ENCODE results near the gene HDAC1. TPM values are rescaled to one million over a fixed set of nuclear protein-coding genes. Genes with fewer than 3 reads are reported as not detected.
A peak's percentile ranks its signal among the peaks of the same experiment; 100 is the strongest.

Gene HDAC1
- total RNA-seq, 4 donors from 2014 or later: 49.5 to 60.5 (median 59.5) TPM

DNA sequence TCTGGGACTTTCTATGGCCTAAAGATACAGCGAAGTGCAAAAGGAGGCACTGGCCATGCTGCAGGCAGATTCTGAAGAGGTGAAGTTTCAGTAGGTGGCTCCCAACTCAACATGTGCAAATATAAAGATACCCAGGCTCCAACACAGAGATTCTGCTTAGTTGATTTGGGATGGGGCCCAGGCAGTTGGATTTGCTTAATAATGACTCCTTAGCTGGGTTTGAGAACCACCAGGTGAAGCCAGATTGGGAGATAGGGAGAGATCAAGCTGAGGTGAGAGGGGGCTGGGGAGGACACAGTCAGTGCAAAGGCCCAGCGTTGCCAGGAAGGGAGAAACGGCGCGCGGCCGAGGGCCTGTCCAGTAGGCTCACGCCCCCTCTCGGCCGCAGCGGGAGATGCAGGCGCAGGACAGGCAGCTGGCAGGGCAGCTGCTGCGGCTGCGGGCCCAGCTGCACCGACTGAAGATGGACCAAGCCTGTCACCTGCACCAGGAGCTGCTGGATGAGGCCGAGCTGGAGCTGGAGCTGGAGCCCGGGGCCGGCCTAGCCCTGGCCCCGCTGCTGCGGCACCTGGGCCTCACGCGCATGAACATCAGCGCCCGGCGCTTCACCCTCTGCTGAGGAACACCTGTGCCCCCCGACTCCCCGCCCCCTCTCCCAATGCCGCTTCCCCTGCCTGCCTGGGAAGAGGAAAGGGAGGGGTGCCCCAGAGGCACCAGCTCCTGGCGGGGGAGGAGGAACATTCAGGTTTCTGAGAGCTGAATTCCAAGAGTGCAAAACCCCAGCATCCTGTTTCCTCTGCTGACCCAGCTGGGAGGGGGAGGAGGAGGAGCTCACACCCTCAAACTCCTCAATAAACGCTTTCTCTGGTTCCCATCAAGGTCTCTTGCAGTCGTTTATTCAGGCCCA is 43.6 kb upstream of the HDAC1 start:
- no peak overlapping the region for H3K4me3 ChIP-seq

DNA sequence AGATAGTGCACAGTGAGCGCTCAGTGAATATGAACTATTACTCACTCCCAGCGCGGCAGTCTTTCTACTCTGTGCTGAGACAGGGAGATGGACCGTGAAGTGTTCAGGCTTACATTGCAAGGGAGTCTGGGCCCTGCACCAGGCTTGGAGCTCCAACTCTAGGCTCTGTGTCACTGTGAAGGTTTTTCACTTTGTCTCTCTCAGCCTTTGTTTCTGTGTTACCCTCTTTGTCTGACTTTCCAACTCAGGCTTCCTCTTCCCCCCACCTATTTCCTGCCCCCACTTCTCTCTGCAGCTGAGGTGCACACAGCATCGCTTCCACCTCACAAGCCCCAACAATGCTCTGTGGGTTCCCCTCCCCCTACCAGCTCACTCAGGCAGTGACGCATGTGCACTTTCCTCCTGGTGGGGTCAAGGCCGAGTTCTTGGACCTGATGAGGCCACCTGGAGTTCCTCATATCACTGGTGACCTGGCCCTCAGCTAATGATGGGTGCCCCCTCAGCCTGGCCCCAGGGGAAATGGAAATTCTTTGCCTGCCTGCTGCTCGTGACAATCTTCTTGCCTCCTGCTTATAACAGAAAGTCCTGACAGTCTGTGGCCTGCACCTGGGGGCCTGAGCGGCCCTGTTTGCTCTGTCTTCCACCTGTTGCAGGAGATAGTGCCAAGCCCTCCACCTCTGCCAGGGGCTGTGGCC is 41.9 kb upstream of the HDAC1 start:
- WGBS, 2 donors (ENCODE audit: low coverage in 1 of 2): 72 to 81% methylated on average over 3 to 8 of the region's 9 CpGs
- Histone ChIP-seq H3K4me3 (no peak overlapping the region), H3K9me3 (no peaks in the 10 kb centered on the region), H3K27me3 (peaks cover 8% of the 10 kb centered on the region), H3K27ac (peak overlapping the region in 3 of 4 donors; percentile 63 to 74 (median 71)), H3K36me3 (no peaks in the 10 kb centered on the region), H3K4me1 (peaks cover 0 to 38% (median 16%) of the 10 kb centered on the region in 3 donors)
- TF ChIP-seq POLR2AphosphoS5 (IDR thresholded peaks at IDR 0.05) (no peak), EP300 (IDR thresholded peaks at IDR 0.05) (no peak), POLR2A (IDR thresholded peaks at IDR 0.05) (no peak)
- TF ChIP-seq, protein P1, sequence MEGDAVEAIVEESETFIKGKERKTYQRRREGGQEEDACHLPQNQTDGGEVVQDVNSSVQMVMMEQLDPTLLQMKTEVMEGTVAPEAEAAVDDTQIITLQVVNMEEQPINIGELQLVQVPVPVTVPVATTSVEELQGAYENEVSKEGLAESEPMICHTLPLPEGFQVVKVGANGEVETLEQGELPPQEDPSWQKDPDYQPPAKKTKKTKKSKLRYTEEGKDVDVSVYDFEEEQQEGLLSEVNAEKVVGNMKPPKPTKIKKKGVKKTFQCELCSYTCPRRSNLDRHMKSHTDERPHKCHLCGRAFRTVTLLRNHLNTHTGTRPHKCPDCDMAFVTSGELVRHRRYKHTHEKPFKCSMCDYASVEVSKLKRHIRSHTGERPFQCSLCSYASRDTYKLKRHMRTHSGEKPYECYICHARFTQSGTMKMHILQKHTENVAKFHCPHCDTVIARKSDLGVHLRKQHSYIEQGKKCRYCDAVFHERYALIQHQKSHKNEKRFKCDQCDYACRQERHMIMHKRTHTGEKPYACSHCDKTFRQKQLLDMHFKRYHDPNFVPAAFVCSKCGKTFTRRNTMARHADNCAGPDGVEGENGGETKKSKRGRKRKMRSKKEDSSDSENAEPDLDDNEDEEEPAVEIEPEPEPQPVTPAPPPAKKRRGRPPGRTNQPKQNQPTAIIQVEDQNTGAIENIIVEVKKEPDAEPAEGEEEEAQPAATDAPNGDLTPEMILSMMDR (IDR thresholded peaks at IDR 0.05): no peak
- ATAC-seq: peak; percentile 48

More for the DNA sequence above, 43.6 kb upstream of the HDAC1 start:
- ATAC-seq: peak; percentile 66
- TF ChIP-seq, protein P1 (IDR thresholded peaks at IDR 0.05): peak in 3 of 4 experiments; percentile 55 to 91 (median 73)
- TF ChIP-seq EP300 (IDR thresholded peaks at IDR 0.05) (no peak), POLR2A (IDR thresholded peaks at IDR 0.05) (no peak), POLR2AphosphoS5 (IDR thresholded peaks at IDR 0.05) (no peak)
- Histone ChIP-seq H3K27ac (peak overlapping the region in 3 of 4 donors; percentile 39 to 79 (median 74)), H3K36me3 (no peaks in the 10 kb centered on the region), H3K4me1 (peaks cover 0 to 38% (median 16%) of the 10 kb centered on the region in 3 donors), H3K9me3 (no peaks in the 10 kb centered on the region), H3K27me3 (peaks cover 8% of the 10 kb centered on the region)
- WGBS, 2 donors (ENCODE audit: low coverage in 1 of 2): 9 to 31% methylated on average over 4 to 12 of the region's 31 CpGs

DNA sequence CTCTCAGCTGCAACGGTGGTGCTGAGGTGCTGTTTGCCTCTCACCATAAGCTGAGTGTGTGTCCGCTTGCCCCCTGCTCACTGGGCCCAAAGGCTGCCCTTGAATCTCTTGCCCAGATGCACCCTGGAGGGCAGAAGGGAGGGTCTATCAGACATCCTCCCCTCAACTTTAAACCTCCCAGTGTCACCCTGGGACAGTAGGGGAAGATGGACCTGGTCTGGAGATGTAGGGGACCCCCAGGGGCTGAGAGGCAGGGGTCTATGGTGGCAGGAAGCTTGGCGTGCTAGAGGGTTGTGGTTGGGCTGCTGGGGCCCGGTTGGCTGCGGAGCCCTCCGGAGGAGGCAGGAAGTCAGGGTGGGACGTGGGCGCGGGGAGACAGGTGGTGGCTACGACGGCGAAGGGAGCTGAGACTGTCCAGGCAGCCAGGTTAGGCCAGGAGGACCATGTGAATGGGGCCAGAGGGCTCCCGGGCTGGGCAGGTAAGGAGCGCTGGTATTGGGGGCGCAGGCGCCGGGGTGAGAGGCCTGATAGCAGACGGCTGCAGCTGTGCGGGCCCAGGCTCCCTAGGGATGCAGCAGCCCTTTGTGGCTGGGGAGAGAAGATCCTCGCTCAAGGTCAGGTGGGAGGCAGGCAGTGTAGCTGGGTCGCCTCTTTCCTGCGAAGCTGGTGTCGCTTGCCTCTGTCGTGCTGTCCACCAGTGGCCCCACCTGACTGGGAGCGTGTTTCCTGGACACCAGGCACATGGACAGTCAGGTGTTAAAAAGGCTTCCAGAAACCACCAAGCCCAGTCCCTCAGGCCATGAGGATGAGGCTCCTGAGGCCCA is 40.8 kb upstream of the HDAC1 start, which contains the start of gene LCK:
LCK (plus strand) TSS at position 373 of the 824 bp plus-strand sequence. CDS start 23,065 bp downstream, outside the sequence.
- peaks cover 0 to 35% (median 16%) of the 10 kb centered on the region in 3 donors for H3K4me1 ChIP-seq
- TF ChIP-seq POLR2AphosphoS5 (IDR thresholded peaks at IDR 0.05): no peak
- TF ChIP-seq, protein P1 (IDR thresholded peaks at IDR 0.05): no peak
- no peak for TF ChIP-seq EP300 (IDR thresholded peaks at IDR 0.05)
- TF ChIP-seq POLR2A (IDR thresholded peaks at IDR 0.05): no peak
- H3K36me3 ChIP-seq: no peaks in the 10 kb centered on the region
- no peaks in the 10 kb centered on the region for H3K9me3 ChIP-seq
- 61% methylated on average over 8 of the region's 25 CpGs; no CpG with 5 or more reads in 1 of the 2 donors for WGBS, 2 donors (ENCODE audit: low coverage in 1 of 2)
- peaks cover 8% of the 10 kb centered on the region for H3K27me3 ChIP-seq
- no peak for ATAC-seq
- H3K27ac ChIP-seq: peak within 1 kb of the TSS in 3 of 4 donors; percentile 61 to 71 (median 63)
- peak within 1 kb of the TSS in 1 of 2 donors; percentile 23 for H3K4me3 ChIP-seq

DNA sequence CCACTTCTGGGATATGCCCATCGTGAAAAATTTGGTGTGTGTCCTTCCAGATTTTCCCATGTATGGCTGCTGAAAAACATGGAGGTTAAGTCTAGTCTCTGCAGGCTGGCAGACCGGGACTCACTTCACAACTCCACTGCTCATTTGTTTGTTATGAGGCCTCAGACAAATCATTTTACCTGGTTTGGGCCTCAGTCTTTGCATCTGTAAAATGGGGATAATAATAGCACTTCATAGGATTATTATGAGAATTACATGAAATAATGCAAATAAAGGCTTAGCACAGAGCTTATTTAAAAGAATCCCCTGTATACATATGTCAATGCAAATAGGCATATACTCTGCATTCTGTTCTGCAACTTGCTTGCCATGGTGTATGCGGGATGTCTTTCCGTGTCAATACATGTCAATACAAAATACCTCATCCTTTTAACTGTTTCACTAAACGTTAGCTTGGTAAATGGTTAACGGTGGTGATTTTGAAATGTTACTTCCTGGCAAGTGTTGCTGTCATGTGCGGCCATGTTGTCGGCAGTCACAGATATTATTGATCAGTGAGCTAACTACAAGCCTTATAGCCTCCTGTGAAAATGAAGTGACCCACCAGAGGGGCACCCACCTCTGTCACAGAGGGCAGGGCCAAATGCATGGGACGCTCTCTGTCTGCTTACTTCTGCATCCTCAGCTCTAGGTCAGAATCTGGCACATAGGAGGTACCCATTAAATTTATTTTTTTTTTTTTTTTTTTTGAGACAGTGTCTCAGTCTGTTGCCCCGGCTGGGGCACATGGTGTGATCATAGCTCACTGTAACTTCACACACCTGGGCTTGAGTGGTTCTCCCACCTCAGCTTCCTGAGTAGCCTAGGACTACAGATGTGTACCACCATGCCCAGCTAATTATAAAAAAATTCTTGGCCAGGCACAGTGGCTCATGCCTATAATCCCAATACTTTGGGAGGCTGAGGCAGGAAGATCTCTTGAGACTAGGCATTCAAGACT is 36.5 kb upstream of the HDAC1 start:
- no peaks in the 10 kb centered on the region for H3K9me3 ChIP-seq
- 84 to 86% methylated on average over 9 to 10 of the region's 10 CpGs for WGBS, 2 donors (ENCODE audit: low coverage in 1 of 2)
- H3K36me3 ChIP-seq: no peaks in the 10 kb centered on the region
- ATAC-seq: no peak
- TF ChIP-seq POLR2A (IDR thresholded peaks at IDR 0.05): no peak
- TF ChIP-seq POLR2AphosphoS5 (IDR thresholded peaks at IDR 0.05): no peak
- TF ChIP-seq, protein P1 (IDR thresholded peaks at IDR 0.05): no peak
- no peak for TF ChIP-seq EP300 (IDR thresholded peaks at IDR 0.05)
- no peak overlapping the region for H3K27ac ChIP-seq
- H3K27me3 ChIP-seq: peaks cover 21% of the 10 kb centered on the region
- peaks cover 0 to 3% (median 0%) of the 10 kb centered on the region in 3 donors for H3K4me1 ChIP-seq
- H3K4me3 ChIP-seq: no peak overlapping the region

All from gastroesophageal sphincter (tissue), 4 donors.